Lower leg skin (tissue), 3 donors: ENCODE results near the gene OSBP.

Source experiments
- CTCF ChIP-seq, 3 donors: fragments of 450-650 bp; IDR thresholded peaks; one replicate each; pipeline ENCODE4 v1.5.1; 2016; ENCODE audit warnings: antibody characterized with exemption in 3 of 3, mild to moderate bottlenecking in 3 of 3, moderate library complexity in 2 of 3
- POLR2A ChIP-seq, 2 donors: fragments of 450-650 bp; IDR thresholded peaks; one replicate each; pipeline ENCODE4 v1.6.1; 2016 to 2017; ENCODE audit warnings: antibody characterized with exemption in 2 of 2, mild to moderate bottlenecking in 1 of 2, moderate library complexity in 1 of 2

GRCh38 chr11:59573216-59573615 is 42.4 kb downstream of the OSBP start:
- TF ChIP-seq CTCF (IDR thresholded peaks at IDR 0.05) (no peak), POLR2A (IDR thresholded peaks at IDR 0.05) (no peak)
